Measurements from ENCODE around the gene ATXN7L3B.

DNA sequence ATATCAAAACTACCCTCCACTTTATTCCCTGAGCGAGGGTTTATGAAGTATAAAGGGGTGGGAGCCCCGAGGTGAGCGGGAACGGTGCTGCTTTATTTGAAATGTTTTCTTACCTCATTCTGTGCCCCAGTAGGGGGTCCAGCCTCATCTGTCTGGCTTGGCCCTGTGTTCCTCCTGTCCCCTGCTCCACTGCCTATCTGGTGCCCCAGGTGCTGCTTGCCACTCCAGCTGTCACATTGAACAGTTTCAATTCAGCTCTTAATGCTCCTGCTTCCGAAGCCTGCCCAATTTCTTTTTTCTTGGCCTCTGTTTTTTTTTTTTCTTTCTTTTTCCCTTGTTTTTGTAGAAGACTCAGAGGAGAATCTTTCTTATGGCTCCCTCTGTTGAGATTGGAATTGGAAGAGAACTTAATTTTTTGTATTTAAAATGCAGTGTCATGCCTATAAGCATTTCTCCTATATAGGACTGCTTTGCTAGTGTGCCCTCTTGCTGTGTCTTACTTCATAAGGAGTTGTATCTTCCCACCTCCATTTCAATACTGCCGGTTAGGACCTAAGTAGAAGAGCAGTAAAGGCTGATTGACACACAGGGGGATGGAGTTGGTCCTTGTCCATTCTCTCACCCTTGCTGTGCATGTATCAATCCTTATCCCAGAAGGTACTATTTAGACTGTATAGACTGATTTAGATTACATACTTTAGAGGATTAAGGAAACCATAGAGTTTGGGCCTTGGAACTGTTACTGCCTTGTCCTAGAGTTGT, 2.3 kb downstream of the ATXN7L3B start:
- TF ChIP-seq, protein P1, sequence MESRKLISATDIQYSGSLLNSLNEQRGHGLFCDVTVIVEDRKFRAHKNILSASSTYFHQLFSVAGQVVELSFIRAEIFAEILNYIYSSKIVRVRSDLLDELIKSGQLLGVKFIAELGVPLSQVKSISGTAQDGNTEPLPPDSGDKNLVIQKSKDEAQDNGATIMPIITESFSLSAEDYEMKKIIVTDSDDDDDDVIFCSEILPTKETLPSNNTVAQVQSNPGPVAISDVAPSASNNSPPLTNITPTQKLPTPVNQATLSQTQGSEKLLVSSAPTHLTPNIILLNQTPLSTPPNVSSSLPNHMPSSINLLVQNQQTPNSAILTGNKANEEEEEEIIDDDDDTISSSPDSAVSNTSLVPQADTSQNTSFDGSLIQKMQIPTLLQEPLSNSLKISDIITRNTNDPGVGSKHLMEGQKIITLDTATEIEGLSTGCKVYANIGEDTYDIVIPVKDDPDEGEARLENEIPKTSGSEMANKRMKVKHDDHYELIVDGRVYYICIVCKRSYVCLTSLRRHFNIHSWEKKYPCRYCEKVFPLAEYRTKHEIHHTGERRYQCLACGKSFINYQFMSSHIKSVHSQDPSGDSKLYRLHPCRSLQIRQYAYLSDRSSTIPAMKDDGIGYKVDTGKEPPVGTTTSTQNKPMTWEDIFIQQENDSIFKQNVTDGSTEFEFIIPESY (CRISPR knock-in tag; IDR thresholded peaks at IDR 0.05), result no peak
- TF ChIP-seq NCOA2 (IDR thresholded peaks at IDR 0.05; ENCODE audit: partially characterized antibody in 2 of 2) (no peak), HIVEP1 (CRISPR knock-in tag; IDR thresholded peaks at IDR 0.05) (no peak), NR4A1 (CRISPR knock-in tag; IDR thresholded peaks at IDR 0.05) (no peak), NR4A1 (tag; IDR thresholded peaks at IDR 0.05) (no peak), MGA (IDR thresholded peaks at IDR 0.05) (no peak), MYNN (IDR thresholded peaks at IDR 0.05) (no peak), MYNN (CRISPR knock-in tag; IDR thresholded peaks at IDR 0.05) (no peak), RCOR1 (IDR thresholded peaks at IDR 0.05; ENCODE audit: borderline replicate concordance in 1 of 2, low read depth in 2 of 2, low read length in 2 of 2) (no peak), SIN3A (IDR thresholded peaks at IDR 0.05; ENCODE audit: borderline replicate concordance in 2 of 2, control insufficient read depth in 1 of 2, low read depth in 2 of 2, low read length in 2 of 2) (no peak), RFX5 (IDR thresholded peaks at IDR 0.05; ENCODE audit: low read depth, low read length) (no peak)
- TF ChIP-seq, protein P2, sequence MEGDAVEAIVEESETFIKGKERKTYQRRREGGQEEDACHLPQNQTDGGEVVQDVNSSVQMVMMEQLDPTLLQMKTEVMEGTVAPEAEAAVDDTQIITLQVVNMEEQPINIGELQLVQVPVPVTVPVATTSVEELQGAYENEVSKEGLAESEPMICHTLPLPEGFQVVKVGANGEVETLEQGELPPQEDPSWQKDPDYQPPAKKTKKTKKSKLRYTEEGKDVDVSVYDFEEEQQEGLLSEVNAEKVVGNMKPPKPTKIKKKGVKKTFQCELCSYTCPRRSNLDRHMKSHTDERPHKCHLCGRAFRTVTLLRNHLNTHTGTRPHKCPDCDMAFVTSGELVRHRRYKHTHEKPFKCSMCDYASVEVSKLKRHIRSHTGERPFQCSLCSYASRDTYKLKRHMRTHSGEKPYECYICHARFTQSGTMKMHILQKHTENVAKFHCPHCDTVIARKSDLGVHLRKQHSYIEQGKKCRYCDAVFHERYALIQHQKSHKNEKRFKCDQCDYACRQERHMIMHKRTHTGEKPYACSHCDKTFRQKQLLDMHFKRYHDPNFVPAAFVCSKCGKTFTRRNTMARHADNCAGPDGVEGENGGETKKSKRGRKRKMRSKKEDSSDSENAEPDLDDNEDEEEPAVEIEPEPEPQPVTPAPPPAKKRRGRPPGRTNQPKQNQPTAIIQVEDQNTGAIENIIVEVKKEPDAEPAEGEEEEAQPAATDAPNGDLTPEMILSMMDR (IDR thresholded peaks at IDR 0.05 in 2 of 3, conservative IDR thresholded peaks at IDR 0.05 in 1 of 3; ENCODE audit: insufficient read depth in 2 of 3, low read depth in 1 of 3, low read length in 3 of 3), result 0 out of 6 replicates have a peak, but pooled peaks of 1 of the 3 experiments have one; percentile 3
